Measurements from ENCODE around the gene KY.

The KY gene

DNA sequence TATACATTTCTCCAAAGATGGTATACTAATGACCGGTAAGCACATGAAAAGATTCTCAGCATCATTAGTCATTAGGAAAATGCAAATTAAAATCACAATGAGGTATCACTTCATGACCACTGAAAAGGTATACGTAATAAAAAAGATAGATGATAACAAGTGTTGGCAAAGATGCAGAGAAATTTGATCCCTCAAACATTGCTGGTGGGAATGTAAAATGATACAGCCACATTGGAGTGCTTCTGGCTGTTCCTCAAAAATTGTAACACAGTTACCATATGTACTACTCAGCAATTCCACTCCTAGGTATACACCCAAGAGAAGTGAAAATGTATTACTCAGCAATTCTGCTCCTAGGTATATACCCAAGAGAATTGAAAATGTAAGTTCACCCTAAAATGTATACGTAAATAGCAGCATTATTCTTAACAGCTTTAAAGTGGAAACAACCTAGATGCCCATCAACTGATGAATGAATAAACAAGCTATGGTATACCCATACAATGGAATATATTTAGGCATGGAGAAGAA, 25.0 kb upstream of the KY start:
- DNase-seq (ENCODE audit: low read depth, low spot score): no peak
- H3K4me3 ChIP-seq (ENCODE audit: low read length): no peak overlapping the region

DNA sequence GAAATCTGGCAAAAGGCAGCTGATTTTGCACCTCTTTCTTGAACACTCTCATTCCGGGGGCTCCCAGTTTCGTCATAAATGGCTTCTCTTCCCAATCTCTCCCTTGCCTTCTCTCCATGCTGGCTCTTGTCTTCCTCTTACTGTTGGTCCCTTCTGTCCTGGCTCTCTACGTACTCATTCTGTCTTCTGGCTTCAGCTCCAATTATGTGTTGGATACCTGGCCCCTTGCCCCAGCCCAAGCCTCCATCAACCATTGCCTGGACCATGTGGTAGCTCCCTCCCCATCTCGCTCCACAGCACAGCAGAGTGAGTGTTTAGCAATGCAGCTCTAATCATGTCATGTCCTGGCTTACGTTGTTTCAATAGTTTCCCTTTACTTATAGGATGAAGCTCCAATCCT, 21.7 kb upstream of the KY start:
- no peak for DNase-seq (ENCODE audit: low read depth, low spot score)
- H3K4me3 ChIP-seq (ENCODE audit: low read length): no peak overlapping the region

DNA sequence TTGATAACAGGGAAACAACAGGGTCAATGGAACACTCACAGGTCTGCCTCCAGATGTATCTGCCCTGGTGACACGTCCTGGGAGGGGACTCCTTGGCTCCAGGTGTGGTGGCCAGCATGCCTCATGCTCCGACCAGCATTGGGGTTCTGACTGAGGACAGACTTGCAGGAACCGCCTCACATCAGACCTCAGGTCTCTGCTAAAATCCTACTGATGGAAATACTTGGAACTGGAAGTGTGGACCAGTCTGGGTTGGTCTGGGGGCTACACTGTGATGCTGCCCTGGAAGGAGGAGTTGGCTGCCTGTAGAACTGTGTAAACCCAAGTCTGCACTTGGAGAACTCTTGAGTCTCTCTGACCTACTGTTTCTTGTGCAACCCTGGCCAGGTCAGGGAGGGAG, 17.1 kb upstream of the KY start:
- H3K4me3 ChIP-seq (ENCODE audit: low read length): no peak overlapping the region

DNA sequence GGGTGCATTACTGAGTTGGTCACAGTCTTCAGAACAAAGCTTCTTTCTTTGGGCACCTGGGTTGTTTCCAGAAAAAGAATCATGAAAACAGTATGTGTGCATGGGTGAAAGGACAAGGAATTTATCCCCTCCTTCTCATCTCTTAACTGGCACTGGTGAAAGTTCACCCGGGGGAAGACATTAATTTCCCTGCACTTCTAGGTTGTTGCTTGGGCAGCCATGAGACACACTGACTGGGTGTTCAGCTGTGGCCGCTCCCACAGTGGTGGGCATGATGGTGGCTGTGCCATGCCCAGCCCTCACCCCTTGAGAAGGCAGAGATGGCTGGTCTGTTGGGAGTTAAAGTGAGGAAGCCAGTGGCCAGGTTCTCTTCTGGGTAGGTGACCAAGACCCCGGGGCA, 16.6 kb upstream of the KY start:
- H3K4me3 ChIP-seq (ENCODE audit: low read length): no peak overlapping the region

More for the DNA sequence above, 17.1 kb upstream of the KY start:
- no peak for DNase-seq (ENCODE audit: low read depth, low spot score)

DNA sequence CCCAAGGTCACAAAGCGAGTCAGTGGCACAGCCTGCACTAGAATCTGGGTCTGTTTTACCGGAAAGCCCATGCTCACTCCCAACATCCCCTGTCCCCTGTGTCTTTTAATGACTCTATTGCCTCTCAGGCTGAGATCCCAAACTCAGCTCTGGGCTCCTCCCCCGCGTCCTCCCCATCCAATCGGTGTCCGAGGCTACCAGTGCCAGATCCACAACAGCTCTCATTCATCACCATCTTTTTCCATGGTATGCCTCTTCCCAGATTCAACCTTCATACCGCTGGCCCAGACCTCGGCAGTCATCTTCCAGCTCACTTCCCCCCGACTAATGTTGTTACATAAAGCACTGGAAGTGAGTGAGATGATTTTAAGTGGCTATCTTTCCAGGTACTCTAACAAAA, 16.1 kb upstream of the KY start:
- no peak overlapping the region for H3K4me3 ChIP-seq (ENCODE audit: low read length)
- DNase-seq (ENCODE audit: low read depth, low spot score): no peak

More for the DNA sequence above, 16.6 kb upstream of the KY start:
- no peak for DNase-seq (ENCODE audit: low read depth, low spot score)

DNA sequence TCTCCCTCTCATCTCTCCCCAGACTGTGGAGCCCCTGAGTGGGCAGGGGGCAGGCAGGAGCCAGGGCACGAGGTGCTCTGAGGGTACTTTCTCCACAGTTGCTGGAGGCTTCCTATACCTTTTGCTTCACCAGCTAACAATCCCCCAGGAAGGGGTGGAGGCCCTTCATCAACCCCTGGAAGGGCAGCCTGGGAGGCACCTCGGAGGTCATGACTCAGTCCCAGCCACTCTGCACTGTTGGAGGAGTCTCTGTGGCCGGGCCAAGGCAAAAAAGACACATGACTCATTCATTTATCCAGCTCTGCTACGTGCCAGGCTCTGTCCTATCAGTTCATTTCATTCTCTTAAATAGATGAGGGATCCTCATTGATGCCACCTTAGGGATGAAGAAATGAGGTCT, 15.6 kb upstream of the KY start:
- no peak overlapping the region for H3K4me3 ChIP-seq (ENCODE audit: low read length)
- no peak for DNase-seq (ENCODE audit: low read depth, low spot score)

DNA sequence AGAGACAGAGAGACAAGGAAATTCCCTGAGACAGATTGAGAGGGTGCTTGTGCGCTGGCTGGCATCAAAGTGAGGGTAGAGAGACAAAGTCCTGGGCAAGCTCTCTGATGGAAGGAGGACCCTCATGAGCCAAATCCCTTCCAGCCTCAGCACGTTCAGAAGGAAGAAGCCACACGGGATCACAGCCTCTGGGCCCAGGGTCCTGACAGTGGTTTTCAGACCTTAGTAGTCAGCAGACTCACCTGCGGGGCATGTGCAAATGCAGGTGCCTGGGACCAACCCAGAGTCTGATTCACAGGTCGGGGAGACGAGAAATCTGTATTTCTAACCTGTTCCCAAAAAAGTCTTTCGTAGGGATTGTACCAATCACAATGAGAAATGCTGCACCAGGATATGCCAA, 15.2 kb upstream of the KY start:
- DNase-seq (ENCODE audit: low read depth, low spot score): no peak

DNA sequence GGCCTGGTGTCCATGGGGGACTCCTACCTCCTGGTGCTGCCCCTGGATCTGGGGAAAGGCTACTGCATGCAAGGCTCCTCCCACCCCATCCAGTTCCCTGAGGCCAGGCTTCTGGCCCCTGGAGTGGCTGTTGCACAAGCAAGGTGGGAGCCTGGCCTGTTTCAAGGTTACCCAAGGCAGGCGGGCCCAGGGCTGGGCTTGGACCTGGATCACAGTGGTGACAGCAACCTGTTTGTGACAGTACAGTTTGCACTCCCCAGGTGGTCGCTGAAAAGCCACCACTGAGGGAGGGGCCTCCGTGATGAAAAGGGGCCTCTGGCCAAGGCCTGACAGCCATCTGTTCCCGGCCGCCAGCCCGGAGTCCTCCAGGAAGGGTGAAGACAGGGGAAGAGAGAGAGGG, 14.4 kb upstream of the KY start:
- H3K4me3 ChIP-seq (ENCODE audit: low read length): no peak overlapping the region
- DNase-seq (ENCODE audit: low read depth, low spot score): no peak

More for the DNA sequence above, 15.2 kb upstream of the KY start:
- H3K4me3 ChIP-seq (ENCODE audit: low read length): no peak overlapping the region

DNA sequence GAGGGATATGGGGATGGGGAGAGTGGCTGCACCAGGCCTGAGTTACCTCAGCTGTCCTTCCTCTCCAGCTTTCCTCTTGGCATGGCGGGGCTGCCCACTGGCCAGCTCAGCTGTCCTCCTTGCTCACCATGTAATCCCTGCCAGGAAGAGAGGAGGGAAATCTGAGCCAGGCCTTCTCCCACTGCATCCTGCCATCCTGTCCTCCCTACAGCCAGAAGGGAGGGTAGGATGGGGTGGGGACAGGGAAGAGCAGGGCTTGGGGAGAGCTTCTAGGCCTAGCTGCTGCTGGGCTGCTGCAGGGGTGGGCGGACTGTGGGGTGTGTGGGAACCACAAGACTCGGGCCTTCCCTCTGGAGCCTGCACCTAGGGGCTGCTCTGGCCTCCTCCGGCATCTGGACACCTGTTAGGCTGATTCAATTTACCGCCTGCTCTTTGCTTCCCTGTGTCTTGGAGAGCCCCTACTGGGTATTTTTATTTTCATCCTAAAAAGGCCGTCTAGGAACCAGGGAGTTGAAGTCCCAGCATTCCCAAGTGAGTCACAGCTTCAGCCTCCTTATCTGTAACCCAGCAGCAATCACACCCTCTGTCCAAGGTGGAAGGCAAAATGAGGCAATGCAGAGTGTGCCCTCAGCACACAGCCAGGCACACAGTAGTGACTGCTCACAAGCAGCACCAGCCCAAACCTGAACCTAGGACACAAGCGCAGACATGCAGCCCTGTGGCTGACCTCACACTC, 13.1 kb upstream of the KY start:
- no peak overlapping the region for H3K4me3 ChIP-seq (ENCODE audit: low read length)
- no peak for DNase-seq (ENCODE audit: low read depth, low spot score)

DNA sequence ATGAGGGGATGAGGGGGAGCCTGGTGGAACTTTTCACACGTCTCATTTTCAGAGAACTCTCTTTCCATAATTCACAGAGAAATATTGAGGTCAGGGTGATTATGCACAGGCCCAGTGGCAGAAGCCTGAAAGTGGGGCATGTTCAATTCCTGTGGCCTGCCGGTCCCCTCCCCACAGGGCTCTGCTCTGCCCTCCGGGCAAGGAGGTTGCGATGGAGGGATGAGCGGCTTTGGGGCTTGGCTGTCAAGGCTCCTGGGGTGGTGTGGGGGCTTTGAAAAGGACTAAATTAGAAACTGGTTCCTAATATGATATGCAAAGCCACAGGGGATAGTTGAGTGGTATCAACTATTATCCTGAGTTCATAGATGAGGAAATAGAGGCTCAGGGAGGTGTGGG, 9.2 kb upstream of the KY start:
- H3K4me3 ChIP-seq (ENCODE audit: low read length): no peak overlapping the region

DNA sequence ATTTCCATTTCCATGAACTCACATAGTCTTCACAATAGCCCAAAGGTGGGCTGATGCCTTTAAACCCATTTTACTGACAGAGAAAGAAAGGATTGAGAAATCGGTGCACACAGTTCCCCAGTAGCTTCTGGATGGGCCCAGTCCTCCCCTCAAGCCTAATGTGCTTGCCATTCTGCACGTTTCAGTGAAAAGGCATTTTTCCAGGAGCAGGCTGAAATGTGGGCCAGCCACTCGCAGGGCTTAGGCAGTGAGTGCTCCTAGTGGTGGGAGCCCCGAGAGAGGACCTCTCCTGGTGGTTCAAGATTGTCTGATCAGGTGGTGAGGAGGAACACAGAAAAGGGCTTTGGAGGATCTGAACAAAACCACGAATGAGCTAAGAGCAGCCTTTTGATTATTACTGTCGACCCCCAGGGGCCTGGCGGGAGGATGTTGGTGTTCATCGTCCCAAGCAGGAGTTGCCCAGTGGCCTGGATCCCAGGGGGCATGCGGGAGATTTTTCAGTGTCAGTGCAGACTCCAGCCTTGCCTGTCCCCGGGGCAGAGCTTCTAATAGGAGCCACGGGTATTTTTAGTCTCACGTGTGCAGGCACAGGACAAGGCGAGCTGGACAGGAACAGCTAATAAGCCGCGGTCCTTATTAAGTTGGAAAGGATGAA, 8.7 kb upstream of the KY start:
- no peak for DNase-seq (ENCODE audit: low read depth, low spot score)
- no peak overlapping the region for H3K4me3 ChIP-seq (ENCODE audit: low read length)

More for the DNA sequence above, 9.2 kb upstream of the KY start:
- no peak for DNase-seq (ENCODE audit: low read depth, low spot score)

DNA sequence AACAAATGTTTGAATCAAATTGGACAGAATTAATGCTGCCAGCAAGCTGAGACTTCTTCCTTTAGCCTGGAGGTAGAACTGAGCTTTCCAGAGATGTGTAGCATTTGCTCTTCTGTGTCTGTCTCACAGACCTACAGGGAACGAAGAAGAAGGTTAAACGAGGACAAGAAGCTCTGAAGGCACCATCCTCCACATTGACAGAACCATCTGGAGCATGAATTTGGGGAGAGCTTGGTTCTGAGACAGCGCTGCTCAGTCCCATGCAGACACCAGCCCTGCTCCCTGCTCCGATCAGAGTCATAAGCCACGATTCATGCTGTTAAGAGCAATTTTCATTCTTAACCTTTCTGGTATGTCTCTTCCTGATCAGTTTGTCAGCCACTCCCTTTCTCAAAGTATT, 7.7 kb upstream of the KY start:
- no peak for DNase-seq (ENCODE audit: low read depth, low spot score)
- H3K4me3 ChIP-seq (ENCODE audit: low read length): no peak overlapping the region

DNA sequence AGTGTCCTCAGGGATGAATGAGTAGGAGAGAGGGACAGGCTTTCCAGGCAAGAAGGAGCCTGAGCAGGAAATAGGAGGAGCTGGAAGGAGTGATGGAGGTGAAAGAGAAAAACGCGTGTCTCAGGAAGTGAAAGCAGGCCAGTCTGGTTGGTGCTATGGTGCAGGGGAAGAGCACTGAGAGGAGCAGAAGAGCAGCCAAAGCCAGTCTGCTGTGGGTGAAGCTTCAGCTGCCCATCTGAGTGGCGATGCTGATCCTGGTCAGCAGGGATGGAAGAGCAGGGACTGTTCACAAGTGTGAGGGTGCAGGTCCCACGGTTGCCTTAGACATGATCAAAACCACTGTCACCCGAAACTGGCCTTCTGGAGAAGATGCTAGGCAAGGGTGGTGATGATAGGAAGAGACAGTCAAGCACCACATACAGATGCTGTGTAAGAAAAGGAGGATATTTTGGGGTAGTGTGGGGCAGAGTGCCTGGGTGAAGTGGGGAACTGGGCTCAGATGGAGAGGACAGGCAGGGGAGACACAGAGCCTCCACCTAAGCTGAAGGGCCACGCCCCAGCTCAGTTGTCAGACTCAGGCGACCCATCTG, 5.5 kb upstream of the KY start:
- H3K4me3 ChIP-seq (ENCODE audit: low read length): no peak overlapping the region
- DNase-seq (ENCODE audit: low read depth, low spot score): no peak

DNA sequence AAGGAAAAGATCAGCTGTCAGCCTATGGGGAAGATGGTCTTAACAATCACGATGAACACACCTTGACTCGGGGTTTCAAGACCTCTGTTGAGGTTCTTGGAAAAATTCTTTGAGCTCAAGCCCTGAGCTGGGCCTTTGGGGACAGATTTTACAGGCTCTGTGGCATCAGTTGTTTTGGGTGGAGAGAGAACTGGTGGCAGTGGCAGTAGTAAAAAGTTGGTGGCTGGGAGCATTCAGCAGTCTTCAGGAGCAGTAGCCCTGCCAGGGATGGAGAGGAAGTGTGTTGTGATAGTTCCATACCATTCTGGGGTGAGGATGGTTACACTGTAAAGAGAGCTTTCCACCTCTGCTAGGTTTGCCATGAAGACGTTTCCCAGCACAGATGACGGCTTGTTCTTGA, 4.9 kb upstream of the KY start:
- no peak for DNase-seq (ENCODE audit: low read depth, low spot score)
- no peak overlapping the region for H3K4me3 ChIP-seq (ENCODE audit: low read length)

DNA sequence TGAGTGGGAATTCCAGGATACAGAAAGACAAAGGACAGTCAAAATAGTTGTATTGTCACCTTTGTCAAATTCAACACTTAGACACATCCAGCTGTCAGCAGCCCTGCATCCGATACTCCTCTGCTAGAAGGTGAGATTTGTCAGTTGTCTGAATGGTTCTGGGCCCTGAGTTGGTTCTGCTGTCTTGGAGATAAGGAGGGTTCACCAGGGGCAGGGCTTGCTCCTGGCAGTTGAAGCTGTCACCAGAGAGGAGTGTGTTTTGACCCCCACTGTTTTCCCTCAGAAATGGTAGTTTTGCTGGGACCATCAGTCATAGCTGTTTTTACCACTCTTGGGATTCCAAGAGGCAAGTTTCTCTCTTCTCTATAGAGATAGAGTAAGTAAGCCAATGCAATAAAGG, 3.2 kb upstream of the KY start:
- no peak for DNase-seq (ENCODE audit: low read depth, low spot score)
- H3K4me3 ChIP-seq (ENCODE audit: low read length): no peak overlapping the region

DNA sequence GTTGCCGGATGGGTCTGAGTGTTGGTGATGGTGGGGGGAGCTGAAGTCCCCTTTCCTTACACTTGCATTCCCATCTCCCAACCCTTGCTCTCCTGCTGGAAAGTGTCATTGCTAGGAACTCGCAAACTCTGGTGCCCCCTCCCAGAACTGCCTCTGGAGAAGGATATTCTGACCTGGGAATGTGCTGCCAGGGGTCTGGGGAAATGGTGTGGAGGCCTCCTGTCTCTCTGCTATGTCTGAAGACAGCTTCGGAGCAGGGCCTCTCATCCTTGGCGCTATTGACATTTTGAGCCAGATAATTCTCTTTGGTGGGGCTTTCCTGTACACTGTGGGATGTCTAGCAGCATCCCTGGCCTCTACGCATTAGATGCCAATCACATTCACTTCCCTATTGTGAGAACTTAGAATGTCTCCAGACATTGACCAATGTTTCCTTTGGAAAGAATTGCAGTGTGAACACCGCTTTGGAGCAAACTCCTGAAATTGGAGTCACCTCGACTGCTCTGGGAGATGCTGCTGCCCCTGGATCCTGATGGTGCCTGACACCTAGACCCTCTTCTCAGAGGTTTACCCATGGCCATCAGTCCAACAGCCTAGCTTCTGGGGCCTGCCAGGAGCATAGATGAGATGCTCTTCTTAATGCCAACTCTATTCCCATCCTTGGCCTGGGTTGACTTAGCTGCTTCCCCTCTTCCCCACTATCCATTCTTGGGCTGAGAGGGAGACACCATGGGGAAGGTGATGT, 2.2 kb upstream of the KY start:
- no peak for DNase-seq (ENCODE audit: low read depth, low spot score)

DNA sequence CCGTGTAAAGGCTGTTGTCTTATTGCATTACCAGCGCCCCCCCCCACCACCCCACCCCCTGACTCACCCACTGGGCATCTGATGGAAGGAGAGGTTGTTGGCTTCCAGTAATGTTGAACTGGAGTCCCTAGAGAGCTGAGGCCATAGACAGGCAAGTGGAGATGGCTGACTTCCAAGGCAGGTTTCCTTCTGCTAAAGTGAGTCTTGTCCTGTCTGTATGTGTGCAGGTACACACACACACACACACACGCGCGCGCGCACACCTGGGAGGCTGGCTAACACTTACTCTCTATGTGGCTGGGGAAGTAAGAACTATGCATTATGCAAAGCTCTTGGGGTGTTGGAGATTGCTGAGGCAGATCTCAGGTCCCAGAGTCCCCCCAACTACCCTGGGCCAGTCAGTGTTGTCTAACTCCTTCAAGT, 1.6 kb upstream of the KY start:
- H3K4me3 ChIP-seq (ENCODE audit: low read length): no peak overlapping the region
- DNase-seq (ENCODE audit: low read depth, low spot score): no peak

More for the DNA sequence above, 2.2 kb upstream of the KY start:
- no peak overlapping the region for H3K4me3 ChIP-seq (ENCODE audit: low read length)

DNA sequence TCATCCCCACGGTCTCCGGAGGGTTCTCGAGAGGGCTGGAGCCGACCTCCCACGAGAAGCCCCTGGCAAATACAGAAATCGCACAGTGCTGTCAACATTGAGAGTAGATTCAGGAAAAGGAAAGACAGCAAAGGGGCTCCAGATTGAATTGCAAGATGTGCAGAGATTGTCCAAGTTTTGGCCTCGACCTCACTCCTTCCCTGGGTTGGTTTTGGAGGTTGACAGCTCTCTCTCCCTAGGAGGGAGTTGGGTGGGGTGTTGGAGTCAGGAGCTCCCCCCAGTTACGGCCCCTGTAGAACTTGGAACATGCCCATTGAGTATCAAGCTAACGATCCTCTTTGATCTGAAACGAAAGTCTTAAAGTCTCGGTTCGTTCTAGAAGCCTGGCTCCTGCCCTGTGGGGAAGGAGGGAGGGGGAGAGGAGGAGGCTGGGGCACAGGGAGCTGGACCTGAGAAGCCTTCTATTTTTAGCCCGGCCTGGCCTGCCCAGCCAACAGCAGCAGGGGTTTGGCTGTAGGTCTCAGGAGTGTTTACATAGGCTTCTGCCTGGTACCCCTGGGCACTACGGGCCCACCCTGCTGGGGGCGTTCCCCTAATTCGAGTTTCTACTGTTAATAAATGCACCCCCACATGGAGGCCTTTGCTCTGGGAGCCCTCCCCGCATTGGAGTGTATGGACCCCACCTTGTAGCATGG, 672 bp upstream of the KY start:
- H3K4me3 ChIP-seq (ENCODE audit: low read length): no peak overlapping the region

DNA sequence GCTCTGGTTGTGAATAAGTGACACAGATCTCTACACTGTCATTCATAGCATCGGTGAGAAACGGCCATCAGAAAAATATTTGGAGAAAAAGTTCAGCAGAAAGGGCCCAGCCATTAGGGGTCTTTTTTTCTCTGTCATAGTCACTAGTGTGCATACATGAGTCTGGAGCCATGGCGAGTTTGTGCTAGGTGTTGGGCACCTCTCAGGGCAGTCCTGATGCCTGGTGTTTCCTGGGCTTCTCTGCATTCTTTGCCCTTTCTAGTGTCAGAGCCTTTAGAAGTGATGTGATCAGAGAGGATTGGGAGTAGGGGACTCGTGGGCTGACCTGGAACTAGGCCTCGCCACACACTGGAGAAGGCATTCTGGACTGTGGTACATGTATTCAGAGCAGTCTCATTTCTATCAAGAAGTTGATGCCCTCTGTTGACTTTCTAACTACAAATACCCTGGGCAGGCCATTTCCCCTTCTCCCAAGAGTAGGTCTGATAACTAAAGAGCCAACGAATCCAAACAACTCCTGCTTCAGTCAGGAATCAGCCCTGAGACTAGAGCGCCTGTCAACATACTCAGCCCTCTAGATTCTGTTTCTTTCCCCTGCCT, 1.6 kb downstream of the KY start:
- no peak for DNase-seq (ENCODE audit: low read depth, low spot score)
- H3K4me3 ChIP-seq (ENCODE audit: low read length): no peak overlapping the region

More for the DNA sequence above, 672 bp upstream of the KY start:
- no peak for DNase-seq (ENCODE audit: low read depth, low spot score)
